22Rv1 (cell line): Measurements from ENCODE around the gene EDEM2.

Experiments
- ZFX ChIP-seq: fragments of 450-650 bp; IDR thresholded peaks from 2 replicates; pipeline ENCODE4 v1.6.1; 2017; ENCODE audit warnings: antibody characterized with exemption, borderline replicate concordance
- TF ChIP-seq, protein P1 (sequence below): fragments of 450-650 bp; IDR thresholded peaks from 2 replicates; pipeline ENCODE4 v1.5.1; 2017; ENCODE audit warnings: mild to moderate bottlenecking

DNA sequence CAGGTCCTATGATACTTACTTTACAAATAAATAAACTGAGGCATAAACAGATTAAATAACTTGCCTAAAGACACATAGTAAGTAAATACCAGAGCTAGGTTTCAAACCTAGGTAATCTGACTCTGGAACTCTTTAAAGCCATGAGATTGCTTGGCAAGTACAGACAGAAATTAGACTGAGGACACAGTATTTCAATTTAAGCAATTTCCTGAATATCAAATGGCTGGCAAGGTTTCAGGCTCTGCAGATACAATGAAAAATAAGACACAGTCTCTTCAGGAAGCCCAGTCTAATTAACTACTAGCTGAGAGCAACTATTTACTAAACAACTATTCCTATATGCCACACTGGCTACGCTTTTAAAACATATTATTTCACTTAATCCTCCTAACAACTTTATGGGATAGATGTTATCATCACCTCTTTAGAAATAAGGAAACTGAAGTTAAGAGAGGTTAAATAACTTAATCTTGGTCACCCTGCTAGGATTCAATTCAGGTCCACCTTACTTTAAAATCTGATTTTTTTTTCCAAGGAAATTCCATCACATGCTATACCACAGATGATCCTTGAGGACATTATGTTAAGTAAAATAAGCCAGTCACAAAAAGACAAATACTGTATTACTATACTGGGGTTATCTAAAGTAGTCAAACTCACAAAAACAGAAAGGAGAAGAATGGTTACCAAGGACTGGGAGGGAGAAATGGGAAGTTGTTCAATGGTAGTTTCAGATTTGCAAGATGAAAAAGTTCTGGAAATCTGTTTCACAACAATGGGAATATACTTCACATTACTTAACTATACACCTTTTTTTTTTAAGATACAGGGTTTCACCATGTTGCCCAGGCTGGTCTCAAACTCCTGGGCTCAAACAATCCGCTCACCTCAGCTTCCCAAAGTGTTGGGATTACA lies 58.6 kb downstream of the EDEM2 start:
- TF ChIP-seq, protein P1, sequence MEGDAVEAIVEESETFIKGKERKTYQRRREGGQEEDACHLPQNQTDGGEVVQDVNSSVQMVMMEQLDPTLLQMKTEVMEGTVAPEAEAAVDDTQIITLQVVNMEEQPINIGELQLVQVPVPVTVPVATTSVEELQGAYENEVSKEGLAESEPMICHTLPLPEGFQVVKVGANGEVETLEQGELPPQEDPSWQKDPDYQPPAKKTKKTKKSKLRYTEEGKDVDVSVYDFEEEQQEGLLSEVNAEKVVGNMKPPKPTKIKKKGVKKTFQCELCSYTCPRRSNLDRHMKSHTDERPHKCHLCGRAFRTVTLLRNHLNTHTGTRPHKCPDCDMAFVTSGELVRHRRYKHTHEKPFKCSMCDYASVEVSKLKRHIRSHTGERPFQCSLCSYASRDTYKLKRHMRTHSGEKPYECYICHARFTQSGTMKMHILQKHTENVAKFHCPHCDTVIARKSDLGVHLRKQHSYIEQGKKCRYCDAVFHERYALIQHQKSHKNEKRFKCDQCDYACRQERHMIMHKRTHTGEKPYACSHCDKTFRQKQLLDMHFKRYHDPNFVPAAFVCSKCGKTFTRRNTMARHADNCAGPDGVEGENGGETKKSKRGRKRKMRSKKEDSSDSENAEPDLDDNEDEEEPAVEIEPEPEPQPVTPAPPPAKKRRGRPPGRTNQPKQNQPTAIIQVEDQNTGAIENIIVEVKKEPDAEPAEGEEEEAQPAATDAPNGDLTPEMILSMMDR: no peak
- TF ChIP-seq ZFX: no peak
